ENCODE data around the gene SLC9A3. TPM values are rescaled to one million over a fixed set of nuclear protein-coding genes. Genes with fewer than 3 reads are reported as not detected.

Gene SLC9A3
- total and polyA plus RNA-seq, 2 of the 13 experiments (the other 11 are each of a cell fraction or from before 2014, with no cell fraction given): 1.5 to 1.8 TPM

GRCh38 chr5:435156-435790, 89.0 kb downstream of the SLC9A3 start:
- Histone ChIP-seq H3K27ac (ENCODE audit: extremely low read length, insufficient read depth, low read length) (no peak overlapping the region), H3K36me3 (replicated peaks in 1 of 2; ENCODE audit: control insufficient read depth in 1 of 2, insufficient read depth in 2 of 2, low read length in 2 of 2) (no peaks in the 10 kb centered on the region), H3K9me3 (ENCODE audit: low read length) (no peaks in the 10 kb centered on the region), H2AFZ (ENCODE audit: low read length) (no peak overlapping the region), H3K4me2 (ENCODE audit: low read depth, low read length) (no peak overlapping the region), H4K20me1 (ENCODE audit: insufficient read depth, low read length) (no peaks in the 10 kb centered on the region), H3K4me1 (ENCODE audit: insufficient read depth, low read length) (peaks cover 10% of the 10 kb centered on the region), H3K27me3 (ENCODE audit: control insufficient read depth in 1 of 2, insufficient read depth in 2 of 2, low read length in 2 of 2) (peaks cover 0 to 8% of the 10 kb centered on the region in 2 experiments; a peak in 2 of 5 replicates), H3K9ac (ENCODE audit: insufficient read depth, low read depth, low read length) (no peak overlapping the region), H3K4me3 (replicated peaks in 1 of 3; ENCODE audit: insufficient read depth in 1 of 3, low read depth in 2 of 3, low read length in 3 of 3) (no peak overlapping the region), H3K79me2 (ENCODE audit: insufficient read depth, low read length) (no peaks in the 10 kb centered on the region)
- ChIA-PET POLR2A (no interaction called here), CTCF (ENCODE audit: low intra/inter-chr PET ratio, low total read pairs) (no interaction called here)
- BruUV-seq (replicated peaks): no TSS peak
- ATAC-seq: no peak
- no peak for DNase-seq (ENCODE audit: low spot score)
- in situ Hi-C loops (cut with HindIII; ENCODE audit: extremely low pct_ligation_motif_present, low pct_unique_long_range_greater_than_20kb) (loop anchor here (5.0 kb wide), 1 partner anchor 118 kb away; no protein-coding TSS in a partner anchor), intact Hi-C loops (cut with micrococcal nuclease; ENCODE audit: unreplicated experiment) (no loop called here)
- no peak for FAIRE-seq
- no peak for TF ChIP-seq ZNF432 (CRISPR knock-in tag; IDR thresholded peaks at IDR 0.05; ENCODE audit: borderline replicate concordance)
- TF ChIP-seq ZNF691 (CRISPR knock-in tag; IDR thresholded peaks at IDR 0.05; ENCODE audit: borderline replicate concordance, low read depth): no peak
- TF ChIP-seq RELA (CRISPR knock-in tag; IDR thresholded peaks at IDR 0.05): no peak
- no peak for TF ChIP-seq IRF2 (CRISPR knock-in tag; IDR thresholded peaks at IDR 0.05)
- no peak for TF ChIP-seq RBM22 (optimal IDR thresholded peaks at IDR 0.05; ENCODE audit: low read length)
- no peak for TF ChIP-seq MYNN (CRISPR knock-in tag; IDR thresholded peaks at IDR 0.05; ENCODE audit: low read depth)
- TF ChIP-seq ZNF777 (CRISPR knock-in tag; IDR thresholded peaks at IDR 0.05): no peak
- no peak for TF ChIP-seq TOPORS (CRISPR knock-in tag; IDR thresholded peaks at IDR 0.05)
- TF ChIP-seq, protein P1, sequence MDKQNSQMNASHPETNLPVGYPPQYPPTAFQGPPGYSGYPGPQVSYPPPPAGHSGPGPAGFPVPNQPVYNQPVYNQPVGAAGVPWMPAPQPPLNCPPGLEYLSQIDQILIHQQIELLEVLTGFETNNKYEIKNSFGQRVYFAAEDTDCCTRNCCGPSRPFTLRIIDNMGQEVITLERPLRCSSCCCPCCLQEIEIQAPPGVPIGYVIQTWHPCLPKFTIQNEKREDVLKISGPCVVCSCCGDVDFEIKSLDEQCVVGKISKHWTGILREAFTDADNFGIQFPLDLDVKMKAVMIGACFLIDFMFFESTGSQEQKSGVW (CRISPR knock-in tag; IDR thresholded peaks at IDR 0.05; ENCODE audit: borderline replicate concordance): no peak
- TF ChIP-seq, protein P2, sequence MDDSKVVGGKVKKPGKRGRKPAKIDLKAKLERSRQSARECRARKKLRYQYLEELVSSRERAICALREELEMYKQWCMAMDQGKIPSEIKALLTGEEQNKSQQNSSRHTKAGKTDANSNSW (CRISPR knock-in tag; IDR thresholded peaks at IDR 0.05; ENCODE audit: borderline replicate concordance): no peak
- TF ChIP-seq TBX3 (IDR thresholded peaks at IDR 0.05; ENCODE audit: borderline replicate concordance): no peak
- TF ChIP-seq ZNF33B (CRISPR knock-in tag; IDR thresholded peaks at IDR 0.05): no peak
- no peak for TF ChIP-seq ZNF713 (CRISPR knock-in tag; IDR thresholded peaks at IDR 0.05)
- TF ChIP-seq KAT2B (IDR thresholded peaks at IDR 0.05; ENCODE audit: borderline replicate concordance, low read depth, low read length): no peak
- no peak for TF ChIP-seq RBM39 (IDR thresholded peaks at IDR 0.05; ENCODE audit: low read depth, low read length, poor library complexity, severe bottlenecking)
- no peak for TF ChIP-seq CC2D1A (CRISPR knock-in tag; IDR thresholded peaks at IDR 0.05)
- no peak for TF ChIP-seq HNRNPL (IDR thresholded peaks at IDR 0.05; ENCODE audit: low read depth, low read length)
- WGBS (ENCODE audit: low lambda C conversion rate): 66% methylated on average over 16 of the region's 27 CpGs

Measured in HepG2 (cell line).